NCI-H524 (cell line): ENCODE data around the gene ARID5B.

ENCODE experiments used
- DNase-seq, 2 experiments: peaks; one replicate each; lab custom pipeline; 2025; lab: John Stamatoyannopoulos, UW

The ARID5B gene

DNA sequence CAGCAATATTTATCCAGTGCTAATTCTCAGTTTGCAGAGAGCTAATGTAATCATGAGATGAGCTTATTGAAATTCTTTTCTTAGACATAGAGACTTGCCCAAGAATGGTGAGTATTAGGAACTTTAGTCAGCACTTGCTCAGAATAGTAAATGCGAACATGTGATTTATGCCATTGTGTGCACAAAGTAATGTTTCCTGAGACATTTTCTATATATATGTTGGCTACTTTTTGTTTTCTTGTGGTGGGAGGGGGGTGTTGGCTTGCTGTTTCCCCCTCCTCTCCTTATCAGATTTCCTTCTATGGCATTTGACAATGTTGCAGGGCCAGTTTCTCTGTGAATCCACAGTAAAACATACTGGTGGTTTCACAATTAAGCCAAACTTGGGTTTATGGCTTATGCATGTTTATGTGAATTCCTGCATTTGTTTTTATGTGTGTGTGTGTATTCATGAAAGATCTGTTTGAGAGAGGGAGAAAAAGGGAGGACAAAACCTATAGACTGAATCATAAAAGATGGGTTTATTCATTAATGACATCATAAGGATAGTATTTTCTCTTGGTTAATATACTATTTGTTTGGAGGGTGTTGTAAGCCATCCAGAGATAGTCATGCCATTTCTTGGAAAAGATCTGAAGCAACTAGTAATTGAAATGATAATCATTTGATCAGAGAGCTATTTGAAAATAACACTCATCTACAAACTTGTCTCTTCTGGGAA lies 36.3 kb downstream of the ARID5B start:
- DNase-seq = no peak

DNA sequence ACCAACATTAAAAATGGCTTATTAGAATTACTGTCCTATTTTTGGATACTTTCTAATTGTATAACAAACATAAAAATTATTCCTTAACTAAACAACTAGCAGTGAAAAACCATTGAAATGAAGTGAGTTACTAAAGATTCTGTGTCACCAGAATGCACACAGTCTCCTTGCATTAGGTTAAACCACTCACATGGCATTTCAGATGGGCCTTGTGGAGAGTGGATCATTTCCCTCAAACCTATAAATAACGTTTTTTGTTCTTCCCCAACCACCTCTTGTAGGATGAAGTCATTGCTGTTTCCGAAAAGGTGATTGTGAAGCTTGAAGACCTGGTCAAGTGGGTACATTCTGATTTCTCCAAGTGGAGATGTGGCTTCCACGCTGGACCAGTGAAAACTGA lies 38.4 kb downstream of the ARID5B start:
- no peak for DNase-seq

DNA sequence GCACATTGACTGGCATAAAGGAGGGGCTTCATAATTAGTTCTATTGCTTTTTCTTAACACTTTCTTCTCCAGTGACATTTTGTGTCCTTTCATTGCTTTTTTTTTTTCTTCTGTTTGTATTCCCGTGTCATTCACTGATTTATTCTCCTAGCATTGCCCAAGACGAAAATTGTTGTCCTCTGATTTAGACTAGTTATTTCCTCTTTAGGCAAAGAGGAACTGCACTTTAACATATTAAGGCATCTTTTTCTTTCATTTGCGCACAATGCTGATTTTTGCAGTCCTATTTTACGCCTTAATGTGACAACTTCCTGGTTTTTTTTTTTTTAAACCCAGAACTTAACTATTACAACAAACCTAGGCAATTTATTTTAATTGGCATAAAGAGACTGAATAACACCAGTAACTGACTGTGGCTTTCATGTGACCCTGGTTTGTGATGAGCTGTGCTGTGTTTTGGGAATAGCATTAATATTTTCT lies 39.7 kb downstream of the ARID5B start:
- no peak for DNase-seq

DNA sequence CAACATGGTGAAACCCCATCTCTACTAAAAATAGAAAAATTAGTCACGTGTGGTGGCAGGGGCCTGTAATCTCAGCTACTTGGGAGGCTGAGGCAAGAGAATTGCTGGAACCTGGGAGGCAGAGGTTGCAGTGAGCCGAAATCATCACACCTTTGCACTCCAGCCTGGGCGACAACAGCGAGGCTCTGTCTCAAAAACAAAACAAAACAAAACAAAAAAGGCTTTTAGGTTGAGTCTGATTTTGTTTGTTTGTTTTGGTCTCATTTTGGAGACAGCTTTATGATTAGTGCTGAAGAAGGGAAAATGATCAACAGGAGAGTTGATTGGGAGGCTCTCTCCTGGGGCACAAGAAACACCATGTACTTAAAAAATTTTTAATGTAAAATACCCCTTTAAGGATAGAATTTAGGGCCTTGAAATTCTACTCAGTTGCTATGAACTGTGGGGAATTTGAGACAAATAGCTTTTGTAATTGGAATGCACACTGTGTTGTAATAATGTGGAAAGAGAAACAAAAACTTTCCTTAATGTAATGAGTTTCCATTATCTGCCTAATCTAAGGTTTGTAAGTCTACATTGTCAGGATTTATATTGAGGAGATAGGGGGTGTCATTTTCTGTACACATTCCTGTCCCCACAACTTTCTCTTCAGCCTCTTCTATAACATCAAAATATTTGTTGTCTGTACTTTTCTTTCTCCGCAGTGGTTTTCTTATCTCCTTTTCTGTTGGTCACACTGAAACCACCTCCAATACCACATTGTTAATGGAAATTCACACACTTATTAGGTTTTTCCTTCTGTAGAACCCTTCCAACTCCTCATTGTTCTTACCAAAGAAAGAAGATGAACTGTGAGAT lies 41.3 kb downstream of the ARID5B start:
- DNase-seq = no peak

DNA sequence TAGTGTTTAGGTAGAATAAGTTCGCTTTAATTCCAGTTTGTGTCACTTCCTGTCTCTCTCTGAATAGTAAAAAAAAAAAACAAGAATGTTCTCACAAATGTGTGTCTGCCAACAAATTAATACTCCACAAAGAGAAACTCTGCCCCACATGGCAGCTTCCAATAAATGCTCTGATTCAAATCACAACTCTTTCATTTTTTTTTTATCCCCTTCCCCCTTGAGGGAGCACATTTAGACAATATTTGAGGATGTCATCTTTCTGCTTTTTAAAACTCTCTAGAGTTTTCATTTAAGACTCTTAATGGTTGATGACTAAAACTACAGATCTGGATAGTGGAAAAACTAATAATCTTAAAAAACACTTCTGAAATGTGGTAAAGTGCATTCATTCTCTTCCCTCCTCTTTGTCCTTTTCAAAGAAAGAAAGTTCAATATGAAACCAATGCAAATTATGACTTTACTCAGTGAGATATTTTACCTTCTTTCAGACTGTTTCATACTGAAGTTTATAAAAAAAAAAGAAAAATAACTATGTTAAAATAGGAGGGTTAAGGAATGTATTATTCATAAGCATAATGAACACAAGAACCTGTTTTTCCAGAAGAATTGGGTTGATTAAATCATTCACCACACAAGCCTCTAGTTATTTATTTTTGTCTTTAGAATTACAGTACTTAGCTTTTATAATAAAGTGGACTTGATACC lies 42.3 kb downstream of the ARID5B start:
- DNase-seq = no peak

DNA sequence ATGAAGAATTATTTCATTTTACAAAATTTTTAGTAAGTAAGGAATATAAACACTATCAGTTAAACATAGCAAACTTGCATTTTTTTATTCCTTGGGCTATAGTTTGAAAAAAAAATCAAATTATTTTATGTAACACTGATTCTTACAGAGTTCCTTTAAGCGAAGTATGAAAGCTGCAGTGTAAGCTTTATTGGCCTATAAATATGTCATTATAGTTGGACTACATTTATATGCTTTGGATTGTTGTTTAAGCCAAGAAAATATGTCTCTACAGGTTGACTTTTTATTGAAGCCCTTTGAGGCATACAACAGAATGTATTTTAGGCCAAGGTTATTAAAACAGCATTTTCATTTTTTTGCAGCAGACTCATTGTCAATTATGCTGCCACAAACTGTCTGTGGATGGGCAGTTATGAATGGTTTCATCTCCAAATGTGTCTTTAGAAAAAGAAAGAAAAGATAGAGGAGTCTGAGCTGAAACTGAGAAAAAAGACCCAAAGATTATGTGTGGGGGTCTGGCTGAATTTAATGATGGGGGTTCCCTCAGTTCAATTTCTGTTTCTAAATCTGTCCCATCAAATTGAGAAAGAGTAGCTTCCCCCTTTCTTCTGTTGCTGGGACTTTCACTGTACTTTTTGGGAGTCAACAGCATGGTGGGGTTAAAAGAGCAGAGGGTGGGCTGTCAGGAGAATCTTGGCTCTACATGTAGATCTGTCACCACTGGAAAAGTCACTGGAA lies 43.1 kb downstream of the ARID5B start:
- DNase-seq = no peak

DNA sequence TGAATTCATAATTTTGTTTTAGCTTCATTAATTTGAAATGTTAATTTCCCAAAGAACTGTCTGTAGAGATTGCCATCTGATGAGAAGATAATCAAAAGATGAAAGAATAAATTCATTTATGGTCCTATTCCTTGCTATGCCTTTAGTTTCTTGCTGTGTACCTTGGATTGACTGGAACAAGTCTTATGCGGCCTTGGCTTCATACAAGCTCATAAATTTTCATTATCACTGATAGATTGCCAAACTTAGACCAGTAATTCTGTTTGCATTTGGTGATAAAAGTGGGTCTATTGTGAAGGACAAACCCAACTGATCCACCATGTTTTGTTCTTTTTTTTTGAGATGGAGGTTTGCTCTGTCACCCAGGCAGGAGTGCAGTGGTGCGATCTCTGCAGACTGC lies 48.2 kb downstream of the ARID5B start:
- DNase-seq = no peak

DNA sequence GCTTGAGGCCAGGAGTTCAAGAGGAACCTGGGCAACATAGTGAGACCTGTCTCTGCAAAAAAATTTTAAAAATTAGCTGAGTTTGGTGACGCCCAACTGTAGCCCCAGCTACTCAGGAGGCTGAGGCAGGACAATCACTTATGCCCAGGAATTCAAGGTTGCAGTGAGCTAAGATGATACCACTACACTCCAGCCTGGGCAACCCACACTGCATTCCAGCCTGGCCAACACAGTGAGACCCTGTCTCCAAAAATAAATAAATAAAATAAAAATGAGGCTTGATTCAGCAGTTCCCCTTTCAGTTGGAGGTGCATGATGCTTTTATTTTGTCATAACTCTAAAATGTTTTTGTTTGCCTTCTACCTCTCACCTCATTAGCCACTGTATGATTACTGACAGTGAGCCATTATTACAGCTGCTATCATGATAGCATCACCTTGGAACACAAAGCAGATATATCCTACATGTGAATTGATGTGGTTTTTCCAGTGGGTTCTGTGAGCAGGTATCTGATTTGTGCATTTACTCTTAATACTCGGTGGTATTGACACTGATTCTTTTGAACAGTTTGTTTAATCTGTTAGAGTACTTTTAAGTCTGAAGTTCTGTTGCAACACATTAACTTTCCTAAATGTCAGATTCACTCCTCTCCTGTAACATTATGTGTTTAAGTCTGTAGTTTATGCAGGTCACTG lies 49.1 kb downstream of the ARID5B start:
- DNase-seq = no peak

DNA sequence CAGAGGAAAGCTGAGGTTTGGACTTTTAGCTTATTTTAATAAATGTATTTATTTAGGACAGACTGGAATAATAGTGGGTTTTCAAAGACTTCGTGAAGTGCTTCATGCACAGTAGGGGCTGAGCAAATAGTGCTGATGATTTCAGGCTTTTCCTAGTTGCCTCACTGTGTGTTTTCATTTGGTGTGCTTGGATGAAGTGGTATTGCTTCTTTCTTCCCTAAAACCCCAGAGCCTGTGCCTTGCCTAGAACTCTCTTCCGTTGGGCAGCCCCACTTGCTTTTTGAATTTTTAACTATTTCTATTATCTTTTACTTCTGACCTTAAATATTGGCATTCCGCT lies 49.6 kb downstream of the ARID5B start:
- DNase-seq = no peak

DNA sequence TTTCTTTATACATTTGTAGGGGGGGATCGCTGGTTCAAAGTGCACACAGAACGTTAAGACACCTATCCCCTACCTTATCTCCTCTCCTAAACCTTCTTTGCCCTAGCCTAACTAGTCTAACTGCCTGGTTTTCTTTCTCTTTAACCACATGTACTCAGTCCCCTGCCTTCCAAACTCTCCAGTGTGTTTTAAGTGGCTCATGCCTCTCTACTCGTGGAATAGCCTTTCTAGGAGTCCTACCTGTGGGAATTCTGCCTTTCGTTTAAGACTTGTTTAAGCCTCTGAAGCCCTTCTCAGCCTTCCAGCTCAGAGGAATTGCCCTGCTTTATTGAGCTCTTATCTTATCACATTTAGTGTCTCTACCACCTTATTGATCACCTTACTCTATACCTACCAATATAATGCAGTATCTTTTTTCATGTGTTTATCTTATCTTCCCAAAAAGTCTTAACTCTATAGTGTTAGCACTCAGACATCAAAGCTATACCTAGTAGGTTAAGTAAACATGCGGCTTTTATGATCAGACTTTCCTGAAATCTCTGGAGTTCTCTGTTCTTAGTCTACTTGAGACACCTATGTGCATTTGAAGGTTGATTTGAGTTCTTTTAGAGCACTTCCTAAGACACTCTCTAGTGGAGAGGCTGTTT lies 50.7 kb downstream of the ARID5B start:
- no peak for DNase-seq

DNA sequence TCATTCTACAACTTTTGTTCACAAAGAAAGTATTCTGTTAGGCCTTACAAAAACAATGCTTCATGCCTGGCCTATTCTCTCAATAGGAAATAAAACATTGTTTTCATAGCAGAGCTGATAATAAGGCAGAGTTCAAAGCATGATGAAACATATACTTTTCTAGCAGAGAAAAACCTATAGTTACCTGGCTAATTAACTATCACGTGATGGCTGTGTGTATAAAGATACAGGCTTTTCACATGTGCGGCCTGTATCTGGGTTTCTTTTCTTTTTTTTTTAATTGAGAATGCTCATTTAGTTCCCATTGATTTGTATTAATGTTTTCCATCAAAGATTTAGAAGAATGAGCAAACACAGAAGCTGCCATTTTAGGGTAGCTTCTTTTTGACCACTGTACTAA lies 51.7 kb downstream of the ARID5B start:
- no peak for DNase-seq

DNA sequence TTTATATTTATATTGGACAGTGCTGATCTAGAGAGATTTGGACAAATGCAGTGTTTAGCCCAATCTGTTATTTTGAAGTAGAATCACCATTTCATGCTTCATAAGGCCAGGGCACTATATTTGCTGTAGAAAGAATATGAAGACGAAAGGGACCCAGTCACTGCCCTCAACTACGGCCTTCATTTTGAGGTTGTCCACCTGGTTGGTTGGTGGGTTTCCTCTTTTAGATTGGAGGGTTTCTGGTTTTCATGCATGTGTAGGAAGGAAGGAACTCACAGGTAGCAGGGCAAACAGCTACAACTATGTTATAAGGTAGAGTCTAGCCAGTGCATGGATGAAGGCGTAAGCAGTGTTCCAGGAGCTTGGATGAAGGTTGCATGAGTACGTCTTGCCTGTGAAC lies 56.3 kb downstream of the ARID5B start:
- DNase-seq = no peak

DNA sequence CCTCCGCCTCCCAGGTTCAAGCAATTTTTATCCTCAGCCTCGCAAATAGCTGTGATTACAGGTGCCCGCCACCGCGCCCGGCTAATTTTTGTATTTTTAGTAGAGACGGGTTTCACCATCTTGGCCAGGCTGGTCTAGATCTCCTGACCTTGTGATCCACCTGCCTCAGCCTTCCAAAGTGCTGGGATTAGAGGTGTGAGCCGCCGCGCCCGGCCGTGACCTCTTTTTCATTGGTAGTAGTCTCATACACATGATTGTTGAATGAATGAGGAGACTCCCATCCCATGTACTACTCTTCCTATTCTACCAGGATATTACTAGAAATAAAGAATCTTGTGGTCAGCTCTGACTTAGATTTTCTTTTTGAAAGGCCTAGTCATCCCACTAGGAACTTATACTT lies 56.8 kb downstream of the ARID5B start:
- DNase-seq = no peak

DNA sequence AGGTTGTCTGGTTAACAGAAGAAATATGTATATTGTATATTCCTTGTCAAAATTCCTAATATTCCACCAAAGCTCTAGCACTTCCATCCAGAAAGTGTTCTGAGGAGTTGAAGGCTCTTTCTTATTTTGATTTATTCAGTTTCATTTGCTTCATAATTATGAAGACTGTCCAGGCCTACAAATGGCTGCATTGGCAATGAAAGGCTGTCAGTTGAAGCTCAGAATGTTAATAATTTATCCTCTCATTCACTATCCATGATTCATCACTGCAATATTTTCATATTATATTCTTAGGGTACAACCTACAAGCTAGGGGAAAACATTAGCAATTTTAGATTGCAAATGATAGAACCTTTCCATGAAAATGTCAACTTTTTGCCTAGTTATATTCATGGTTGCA lies 57.3 kb downstream of the ARID5B start:
- no peak for DNase-seq

DNA sequence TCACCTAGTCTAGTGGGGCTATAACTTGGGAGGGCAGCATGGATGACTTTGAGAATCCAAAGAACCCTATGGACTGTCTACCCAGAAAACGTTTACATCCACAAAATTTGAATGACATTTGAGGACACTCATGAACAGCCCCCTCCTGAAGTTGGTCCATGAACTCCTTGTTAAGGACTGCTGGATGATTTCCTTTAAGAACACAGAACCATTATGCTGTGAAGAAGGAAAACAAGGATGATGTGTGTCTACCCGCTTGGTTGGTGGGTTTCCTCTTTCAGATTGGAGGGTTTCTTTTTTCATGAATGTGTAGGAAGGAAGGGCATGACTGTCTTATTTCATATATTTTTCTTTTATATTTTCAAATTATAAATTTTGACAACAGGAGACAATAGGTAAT lies 58.3 kb downstream of the ARID5B start:
- no peak for DNase-seq

DNA sequence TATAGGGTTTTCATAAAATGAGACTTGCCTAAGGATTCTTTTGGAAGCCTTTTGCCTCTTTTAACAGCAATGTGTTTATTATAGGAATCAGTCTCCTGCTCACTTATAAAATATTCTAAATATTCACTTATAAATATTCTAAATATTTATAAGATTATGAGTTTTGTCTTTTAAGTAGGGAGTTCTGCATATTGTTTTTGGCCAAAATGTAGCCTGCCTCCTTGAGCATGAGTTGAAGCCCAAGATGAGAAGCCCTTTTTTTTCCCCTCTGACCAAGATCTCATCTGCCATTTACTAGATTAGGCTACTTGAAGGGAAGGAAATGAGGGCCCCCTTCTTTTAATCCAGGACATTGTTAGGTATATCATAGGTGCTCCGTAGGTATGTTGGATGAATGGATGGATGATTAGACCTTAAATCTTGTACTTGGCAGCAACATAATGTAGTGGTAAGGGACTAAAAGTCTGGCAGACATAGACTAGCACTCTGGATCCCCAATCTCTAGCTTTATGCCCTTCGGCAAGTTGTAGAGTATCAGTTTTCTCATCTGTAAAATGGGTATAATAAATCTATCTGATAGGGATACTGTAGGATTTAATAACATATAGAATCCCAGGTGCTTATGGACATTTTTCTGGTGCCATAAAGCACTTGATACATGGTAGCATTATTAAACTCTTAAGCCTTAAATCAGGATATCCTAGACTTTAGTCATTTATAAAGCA lies 59.1 kb downstream of the ARID5B start:
- no peak for DNase-seq

DNA sequence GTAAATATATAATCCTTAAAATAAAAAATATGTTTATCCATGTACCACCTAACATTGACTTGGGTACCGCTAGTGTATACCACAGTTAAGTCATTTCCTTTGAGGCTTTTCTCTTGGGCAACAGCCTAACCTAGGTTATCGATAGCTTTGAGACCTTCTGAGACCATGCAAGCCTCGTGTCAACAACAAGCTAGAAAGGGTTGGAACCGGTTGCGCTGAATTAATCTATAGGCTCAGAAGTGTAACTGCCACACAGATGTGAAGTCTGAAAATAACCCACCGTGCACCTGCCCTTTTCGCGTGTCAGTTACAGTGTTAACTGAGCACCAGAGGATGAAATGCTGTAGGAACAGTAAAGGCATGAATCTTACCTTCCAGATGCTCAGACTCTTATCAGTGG lies 59.8 kb downstream of the ARID5B start:
- no peak for DNase-seq

DNA sequence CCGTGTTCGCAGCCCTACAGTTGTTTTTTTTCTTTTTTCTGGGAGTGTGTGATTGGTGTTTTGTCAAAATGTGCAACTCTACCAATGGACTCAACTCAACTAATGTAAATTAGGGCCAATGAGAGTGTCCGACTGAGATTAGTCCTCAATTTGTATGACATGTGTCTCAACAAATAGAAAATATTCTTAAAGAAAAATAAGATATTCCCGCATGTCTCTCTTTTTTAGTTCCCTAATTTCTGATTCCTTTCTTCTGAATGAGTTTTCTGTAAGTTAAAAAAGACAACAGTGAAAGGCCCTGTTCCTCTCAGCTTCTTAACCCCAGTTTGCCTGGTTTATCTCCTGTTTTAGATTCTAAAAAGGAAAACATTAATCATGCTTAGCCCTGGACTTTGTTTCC lies 61.5 kb downstream of the ARID5B start:
- no peak for DNase-seq

DNA sequence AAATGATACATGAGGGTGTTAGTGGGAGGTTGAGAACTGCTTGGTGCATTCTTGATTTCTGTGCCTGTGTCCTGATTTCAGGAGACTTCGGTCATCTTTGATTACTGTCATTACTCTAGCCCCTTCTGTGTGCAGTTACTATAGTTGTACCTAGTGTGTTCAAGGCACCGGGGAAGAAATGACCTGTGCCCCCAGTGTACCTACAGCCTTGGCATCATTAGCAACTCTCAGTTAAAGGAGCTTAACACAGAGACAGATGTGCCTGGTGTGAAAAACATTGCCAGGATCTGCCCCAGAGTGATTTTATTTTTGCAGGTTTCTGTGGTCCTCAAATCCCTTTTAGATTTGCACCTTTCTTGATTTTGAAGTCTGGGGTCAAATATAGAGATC lies 62.2 kb downstream of the ARID5B start:
- DNase-seq = no peak

DNA sequence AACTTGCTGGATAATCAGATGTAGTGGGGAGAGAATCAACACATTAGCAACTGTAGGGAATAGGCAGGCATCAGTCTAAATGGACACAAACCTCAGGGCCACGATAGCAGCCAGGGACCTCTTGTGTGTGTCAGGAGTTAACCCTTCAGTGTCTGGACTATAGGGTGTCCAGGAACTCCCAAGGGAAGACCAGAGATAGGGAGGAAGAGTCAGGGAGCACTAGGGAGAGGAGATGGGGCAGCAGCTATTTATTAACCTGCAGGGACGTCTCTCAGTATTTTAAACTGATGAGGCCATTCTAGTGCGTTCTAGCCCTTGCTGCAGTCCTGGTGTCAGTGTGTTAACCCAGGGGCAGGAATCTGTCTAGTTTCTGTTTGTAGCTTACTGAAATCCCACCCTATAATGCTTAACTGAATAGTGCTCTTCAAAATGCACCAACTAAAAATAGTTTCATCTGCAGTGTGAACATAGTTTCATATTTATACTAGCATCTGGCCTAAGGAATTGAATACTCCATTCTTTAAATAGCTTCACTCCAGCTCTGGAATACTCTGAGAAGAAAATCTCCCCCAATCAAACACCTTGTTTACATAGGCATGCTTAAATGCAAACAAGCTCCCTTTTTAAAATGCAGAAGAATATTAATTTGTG lies 62.7 kb downstream of the ARID5B start:
- no peak for DNase-seq
